ENCODE data around the gene TSSK6. TPM values are rescaled to one million over a fixed set of nuclear protein-coding genes. Genes with fewer than 3 reads are reported as not detected.

Gene TSSK6
- total RNA-seq, 1 donor from 2014 or later: 4.6 TPM

GRCh38 chr19:19505669-19506326 lies 9.6 kb downstream of the TSSK6 start:
- DNase-seq (ENCODE audit: low spot score): no peak
- Histone ChIP-seq H3K79me2 (ENCODE audit: low read depth) (no peaks in the 10 kb centered on the region), H3K27ac (no peak overlapping the region), H4K20me1 (ENCODE audit: low read depth) (peaks cover 2% of the 10 kb centered on the region), H3K4me1 (no peaks in the 10 kb centered on the region), H3K36me3 (no peaks in the 10 kb centered on the region), H3F3A (ENCODE audit: low read depth) (peaks cover 10% of the 10 kb centered on the region), H3K4me2 (no peak overlapping the region), H3K27me3 (no peaks in the 10 kb centered on the region), H2AFZ (replicated peaks) (no peak overlapping the region), H3K9ac (no peak overlapping the region), H3K4me3 (no peak overlapping the region), H3K9me3 (ENCODE audit: low read depth) (no peaks in the 10 kb centered on the region)
- peak overlapping the region; percentile 33 for H3K27ac Mint-ChIP-seq
- no peaks in the 10 kb centered on the region for H3K4me1 Mint-ChIP-seq
- no peaks in the 10 kb centered on the region for H3K9me3 Mint-ChIP-seq
- H3K27me3 Mint-ChIP-seq (ENCODE audit: insufficient read depth, low read depth): peaks cover 2% of the 10 kb centered on the region
- H3K4me3 Mint-ChIP-seq: no peak overlapping the region
- TF ChIP-seq EZH2 (IDR thresholded peaks at IDR 0.05) (no peak), CTCF (IDR thresholded peaks at IDR 0.05) (no peak), EZH2phosphoT487 (IDR thresholded peaks at IDR 0.05) (no peak)
- H3K36me3 Mint-ChIP-seq: peaks cover 28% of the 10 kb centered on the region

- Histone ChIP-seq H3K79me2 (ENCODE audit: low read depth) (no peaks in the 10 kb centered on the region), H4K20me1 (ENCODE audit: low read depth) (peaks cover 2% of the 10 kb centered on the region), H3F3A (ENCODE audit: low read depth) (peaks cover 6% of the 10 kb centered on the region), H3K27me3 (no peaks in the 10 kb centered on the region), H3K9me3 (ENCODE audit: low read depth) (no peaks in the 10 kb centered on the region), H3K4me2 (no peak overlapping the region), H3K4me1 (no peaks in the 10 kb centered on the region), H2AFZ (replicated peaks) (no peak overlapping the region), H3K9ac (no peak overlapping the region), H3K27ac (no peak overlapping the region), H3K36me3 (no peaks in the 10 kb centered on the region), H3K4me3 (no peak overlapping the region)
- Mint-ChIP-seq H3K4me3 (no peak overlapping the region), H3K9me3 (no peaks in the 10 kb centered on the region), H3K36me3 (peaks cover 31% of the 10 kb centered on the region), H3K27ac (no peak overlapping the region), H3K4me1 (no peaks in the 10 kb centered on the region), H3K27me3 (ENCODE audit: insufficient read depth, low read depth) (peaks cover 2% of the 10 kb centered on the region)
- TF ChIP-seq EZH2 (IDR thresholded peaks at IDR 0.05): no peak
- no peak for TF ChIP-seq CTCF (IDR thresholded peaks at IDR 0.05)
- TF ChIP-seq EZH2phosphoT487 (IDR thresholded peaks at IDR 0.05): no peak
- no peak for DNase-seq (ENCODE audit: low spot score)
Observed at GRCh38 chr19:19504754-19505668, 10.3 kb downstream of the TSSK6 start.

- no peaks in the 10 kb centered on the region for H3K27me3 ChIP-seq
- no peak for DNase-seq (ENCODE audit: low spot score)
- no peak overlapping the region for H3K9ac ChIP-seq
- no peaks in the 10 kb centered on the region for H3F3A ChIP-seq (ENCODE audit: low read depth)
- Mint-ChIP-seq H3K36me3 (peaks cover 36% of the 10 kb centered on the region), H3K4me3 (no peak overlapping the region), H3K9me3 (no peaks in the 10 kb centered on the region), H3K27me3 (ENCODE audit: insufficient read depth, low read depth) (peaks cover 2% of the 10 kb centered on the region), H3K4me1 (no peaks in the 10 kb centered on the region), H3K27ac (no peak overlapping the region)
- H3K79me2 ChIP-seq (ENCODE audit: low read depth): no peaks in the 10 kb centered on the region
- TF ChIP-seq CTCF (IDR thresholded peaks at IDR 0.05): no peak
- H2AFZ ChIP-seq (replicated peaks): no peak overlapping the region
- H3K4me3 ChIP-seq: no peak overlapping the region
- H4K20me1 ChIP-seq (ENCODE audit: low read depth): peaks cover 2% of the 10 kb centered on the region
- H3K4me2 ChIP-seq: no peak overlapping the region
- no peaks in the 10 kb centered on the region for H3K4me1 ChIP-seq
- no peaks in the 10 kb centered on the region for H3K9me3 ChIP-seq (ENCODE audit: low read depth)
- no peaks in the 10 kb centered on the region for H3K36me3 ChIP-seq
- no peak overlapping the region for H3K27ac ChIP-seq
Observed at GRCh38 chr19:19502808-19503602, 12.3 kb downstream of the TSSK6 start.
